Measurements from ENCODE around the gene KRTAP12-3. TPM values are rescaled to one million over a fixed set of nuclear protein-coding genes. Genes with fewer than 3 reads are reported as not detected.

The KRTAP12-3 gene
- total RNA-seq, 1 experiment from 2014 or later: not detected

DNA sequence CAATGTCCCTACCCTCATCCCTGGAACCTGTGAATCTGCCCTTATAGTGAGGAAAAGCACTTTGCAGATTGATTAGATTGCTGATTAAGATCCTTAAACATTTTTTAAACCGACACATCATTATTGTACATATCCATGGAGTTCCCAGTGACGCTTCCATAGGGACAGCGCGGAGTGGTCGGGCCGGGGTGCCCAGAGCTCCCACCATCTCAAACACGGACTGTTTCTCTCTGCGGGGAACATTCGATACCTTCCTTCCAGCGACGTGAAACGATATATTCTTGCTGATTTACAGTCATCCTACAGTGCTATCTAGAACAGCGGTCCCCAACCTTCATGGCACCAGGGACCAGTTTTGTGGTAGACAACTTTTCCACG is 43.3 kb downstream of the KRTAP12-3 start:
- Histone ChIP-seq H3F3A (ENCODE audit: insufficient read depth, low read depth) (no peaks in the 10 kb centered on the region), H2AFZ (no peak overlapping the region), H3K4me3 (no peak overlapping the region), H3K4me2 (no peak overlapping the region), H4K20me1 (ENCODE audit: insufficient read depth) (no peaks in the 10 kb centered on the region), H3K79me2 (ENCODE audit: low read depth) (no peaks in the 10 kb centered on the region), H3K9me2 (ENCODE audit: insufficient read depth) (no peaks in the 10 kb centered on the region), H3K36me3 (ENCODE audit: low read depth) (no peaks in the 10 kb centered on the region), H3K27ac (no peak overlapping the region), H3K27me3 (ENCODE audit: insufficient read depth, low read depth) (peaks cover 76% of the 10 kb centered on the region), H3K4me1 (replicated peaks; ENCODE audit: insufficient read depth) (no peaks in the 10 kb centered on the region), H3K9me3 (ENCODE audit: insufficient read depth, low read depth) (no peaks in the 10 kb centered on the region)
- ChIA-PET POLR2A (ENCODE audit: unreplicated experiment) (no interaction called here), CTCF (no interaction called here)
- DNase-seq: no peak
- BruUV-seq (replicated peaks): no TSS peak
- TF ChIP-seq, protein P1, sequence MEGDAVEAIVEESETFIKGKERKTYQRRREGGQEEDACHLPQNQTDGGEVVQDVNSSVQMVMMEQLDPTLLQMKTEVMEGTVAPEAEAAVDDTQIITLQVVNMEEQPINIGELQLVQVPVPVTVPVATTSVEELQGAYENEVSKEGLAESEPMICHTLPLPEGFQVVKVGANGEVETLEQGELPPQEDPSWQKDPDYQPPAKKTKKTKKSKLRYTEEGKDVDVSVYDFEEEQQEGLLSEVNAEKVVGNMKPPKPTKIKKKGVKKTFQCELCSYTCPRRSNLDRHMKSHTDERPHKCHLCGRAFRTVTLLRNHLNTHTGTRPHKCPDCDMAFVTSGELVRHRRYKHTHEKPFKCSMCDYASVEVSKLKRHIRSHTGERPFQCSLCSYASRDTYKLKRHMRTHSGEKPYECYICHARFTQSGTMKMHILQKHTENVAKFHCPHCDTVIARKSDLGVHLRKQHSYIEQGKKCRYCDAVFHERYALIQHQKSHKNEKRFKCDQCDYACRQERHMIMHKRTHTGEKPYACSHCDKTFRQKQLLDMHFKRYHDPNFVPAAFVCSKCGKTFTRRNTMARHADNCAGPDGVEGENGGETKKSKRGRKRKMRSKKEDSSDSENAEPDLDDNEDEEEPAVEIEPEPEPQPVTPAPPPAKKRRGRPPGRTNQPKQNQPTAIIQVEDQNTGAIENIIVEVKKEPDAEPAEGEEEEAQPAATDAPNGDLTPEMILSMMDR (conservative IDR thresholded peaks at IDR 0.05): no peak
- TF ChIP-seq EZH2 (IDR thresholded peaks at IDR 0.05; ENCODE audit: low read depth): no peak
- intact Hi-C loops (cut with micrococcal nuclease; ENCODE audit: unreplicated experiment): no loop called here

DNA sequence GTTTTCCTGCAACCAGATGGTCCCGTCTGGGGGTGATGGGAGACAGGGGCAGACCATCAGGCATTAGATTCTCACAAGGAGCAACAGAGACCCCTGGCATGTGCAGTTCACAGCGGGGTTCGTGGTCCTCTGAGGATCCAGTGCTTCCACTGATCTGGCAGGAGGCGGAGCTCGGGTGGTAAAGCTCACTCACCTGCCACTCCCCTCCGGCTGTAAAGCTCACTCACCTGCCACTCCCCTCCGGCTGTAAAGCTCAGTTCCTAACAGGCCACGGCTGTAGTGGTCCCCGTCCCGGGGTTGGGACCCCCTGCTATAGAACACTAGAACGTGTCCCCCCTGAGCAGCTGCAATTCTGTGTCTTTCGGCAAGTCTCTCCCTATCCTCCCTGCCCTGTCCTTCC is 43.8 kb downstream of the KRTAP12-3 start:
- Histone ChIP-seq H3K9me2 (ENCODE audit: insufficient read depth) (no peaks in the 10 kb centered on the region), H3K36me3 (ENCODE audit: low read depth) (no peaks in the 10 kb centered on the region), H3K4me3 (no peak overlapping the region), H3K9me3 (ENCODE audit: insufficient read depth, low read depth) (no peaks in the 10 kb centered on the region), H3K27ac (no peak overlapping the region), H3K4me2 (no peak overlapping the region), H3K27me3 (ENCODE audit: insufficient read depth, low read depth) (peaks cover 73% of the 10 kb centered on the region), H3K79me2 (ENCODE audit: low read depth) (no peaks in the 10 kb centered on the region), H4K20me1 (ENCODE audit: insufficient read depth) (no peaks in the 10 kb centered on the region), H2AFZ (no peak overlapping the region), H3F3A (ENCODE audit: insufficient read depth, low read depth) (no peaks in the 10 kb centered on the region), H3K4me1 (replicated peaks; ENCODE audit: insufficient read depth) (no peaks in the 10 kb centered on the region)
- CTCF ChIA-PET: no interaction called here
- POLR2A ChIA-PET (ENCODE audit: unreplicated experiment): no interaction called here
- intact Hi-C loops (cut with micrococcal nuclease; ENCODE audit: unreplicated experiment): no loop called here
- TF ChIP-seq, protein P1 (conservative IDR thresholded peaks at IDR 0.05): no peak
- no peak for TF ChIP-seq EZH2 (IDR thresholded peaks at IDR 0.05; ENCODE audit: low read depth)
- no TSS peak for BruUV-seq (replicated peaks)
- no peak for DNase-seq

DNA sequence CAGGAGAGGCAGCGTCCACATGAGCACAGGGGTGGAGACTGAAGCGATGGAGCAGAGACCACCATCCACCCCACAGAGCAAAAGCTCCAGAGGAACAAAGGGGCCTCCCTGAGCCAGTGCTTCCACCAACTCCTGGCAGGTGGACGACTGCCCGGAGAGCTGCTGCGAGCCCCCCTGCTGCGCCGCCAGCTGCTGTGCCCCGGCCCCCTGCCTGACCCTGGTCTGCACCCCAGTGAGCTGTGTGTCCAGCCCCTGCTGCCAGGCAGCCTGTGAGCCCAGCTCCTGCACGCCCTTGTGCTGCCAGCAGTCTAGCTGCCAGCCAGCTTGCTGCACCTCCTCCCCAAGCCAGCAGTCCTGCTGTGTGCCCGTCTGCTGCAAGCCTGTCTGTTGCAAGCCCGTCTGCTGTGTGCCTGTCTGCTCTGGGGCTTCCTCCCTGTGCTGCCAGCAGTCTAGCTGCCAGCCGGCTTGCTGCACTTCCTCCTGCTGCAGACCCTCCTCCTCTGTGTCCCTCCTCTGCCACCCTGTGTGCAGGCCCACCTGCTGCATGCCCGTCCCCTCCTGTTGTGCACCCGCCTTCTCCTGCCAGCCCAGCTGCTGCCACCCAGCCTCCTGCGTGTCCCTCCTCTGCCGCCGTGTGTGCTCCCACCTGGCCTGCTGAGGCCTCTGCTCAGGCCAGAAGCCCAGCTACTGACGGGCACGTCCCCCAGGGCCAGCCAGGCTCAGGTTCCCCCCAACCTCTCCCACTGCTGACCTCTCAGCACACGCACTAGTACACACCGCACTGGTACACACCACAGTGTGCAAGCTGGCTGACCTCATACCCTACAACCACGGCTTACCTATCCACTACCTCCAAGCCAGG is 44.6 kb downstream of the KRTAP12-3 start:
- TF ChIP-seq, protein P1 (conservative IDR thresholded peaks at IDR 0.05): no peak
- no peak for TF ChIP-seq EZH2 (IDR thresholded peaks at IDR 0.05; ENCODE audit: low read depth)
- no peaks in the 10 kb centered on the region for H3K9me2 ChIP-seq (ENCODE audit: insufficient read depth)
- POLR2A ChIA-PET (ENCODE audit: unreplicated experiment): no interaction called here
- no peak overlapping the region for H3K4me2 ChIP-seq
- H2AFZ ChIP-seq: no peak overlapping the region
- DNase-seq: no peak
- no peak overlapping the region for H3K27ac ChIP-seq
- H3K9me3 ChIP-seq (ENCODE audit: insufficient read depth, low read depth): no peaks in the 10 kb centered on the region
- intact Hi-C loops (cut with micrococcal nuclease; ENCODE audit: unreplicated experiment): no loop called here
- no TSS peak for BruUV-seq (replicated peaks)
- H4K20me1 ChIP-seq (ENCODE audit: insufficient read depth): no peaks in the 10 kb centered on the region
- no peaks in the 10 kb centered on the region for H3K36me3 ChIP-seq (ENCODE audit: low read depth)
- H3K4me3 ChIP-seq: no peak overlapping the region
- CTCF ChIA-PET: no interaction called here
- H3K4me1 ChIP-seq (replicated peaks; ENCODE audit: insufficient read depth): no peaks in the 10 kb centered on the region
- H3K27me3 ChIP-seq (ENCODE audit: insufficient read depth, low read depth): peaks cover 72% of the 10 kb centered on the region
- no peaks in the 10 kb centered on the region for H3K79me2 ChIP-seq (ENCODE audit: low read depth)
- H3F3A ChIP-seq (ENCODE audit: insufficient read depth, low read depth): no peaks in the 10 kb centered on the region

Measured in PC-9 (cell line).